Panc1 (cell line): ENCODE data around the gene PIP5K1A. TPM values are rescaled to one million over a fixed set of nuclear protein-coding genes. Genes with fewer than 3 reads are reported as not detected.
A peak's percentile ranks its signal among the peaks of the same experiment; 100 is the strongest.
"Not testable (repeated sequence)": the region's sequence is repeated elsewhere in the genome, so short reads cannot be mapped to it uniquely, and the experiment has no call there.

Source experiments
- ATAC-seq: fragments of 200-7000 bp; cut with Tn5 transposase; 2 replicates; pipeline ENCODE4 v1.9.1; 2020; ENCODE audit warnings: mild to moderate bottlenecking, moderate library complexity
- BruUV-seq: library from RNA; stranded (reverse); fragments of 400-500 nt; replicated peaks from 2 replicates; lab custom pipeline; 2021; lab: Mats Ljungman, UMichigan
- CTCF ChIA-PET: fragments of 300-600 bp; sonication (Branson Sonifier 250); formaldehyde crosslinking; loops from one replicate; lab custom pipeline; 2022; ENCODE audit warnings: antibody characterized with exemption; lab: Charles Lee
- POLR2A ChIA-PET: fragments of 300-600 bp; sonication (Branson Sonifier 250); formaldehyde crosslinking; loops from one replicate; lab custom pipeline; 2022; ENCODE audit warnings: antibody characterized with exemption; lab: Charles Lee
- DNase-seq: peaks from one replicate; pipeline ENCODE4 v3.0.0-alpha.2; 2010; ENCODE audit warnings: low read depth, low spot score
- H3K27ac ChIP-seq: 2 replicates; pipeline ENCODE4 v1.5.1; 2011; ENCODE audit warnings: mild to moderate bottlenecking, low read length, inconsistent platforms
- H3K27me3 ChIP-seq: fragments of 200-500 bp; sonication (Bioruptor generic); 2 replicates; pipeline ENCODE4 v1.6.0; 2014; ENCODE audit warnings: low read length, inconsistent platforms; ENCODE audit not compliant: control insufficient read depth, insufficient read depth
- H3K36me3 ChIP-seq: fragments of 200-500 bp; sonication (Bioruptor generic); 2 replicates; pipeline ENCODE4 v1.5.1; 2014; ENCODE audit warnings: inconsistent platforms, mild to moderate bottlenecking, low read length, moderate library complexity; ENCODE audit not compliant: control insufficient read depth, insufficient read depth
- H3K4me1 ChIP-seq: 2 replicates; pipeline ENCODE4 v1.5.1; 2011; ENCODE audit warnings: inconsistent platforms, mild to moderate bottlenecking, low read length, moderate library complexity; ENCODE audit not compliant: control insufficient read depth, insufficient read depth
- H3K4me3 ChIP-seq, 2 experiments: 2 replicates each; pipeline ENCODE4 v1.5.1; 2011 to 2012; ENCODE audit warnings: low read depth in 2 of 2, low read length in 2 of 2, mild to moderate bottlenecking in 2 of 2, inconsistent platforms in 1 of 2, moderate library complexity in 1 of 2
- H3K9me3 ChIP-seq: fragments of 200-500 bp; sonication (Bioruptor generic); 2 replicates; pipeline ENCODE4 v1.5.1; 2014; ENCODE audit warnings: low read depth, mild to moderate bottlenecking, inconsistent platforms, low read length, moderate library complexity; ENCODE audit not compliant: control insufficient read depth, insufficient read depth
- CTCF ChIP-seq: fragments of 450-650 bp; IDR thresholded peaks from 2 replicates; pipeline ENCODE4 v1.5.1; 2017; ENCODE audit warnings: mild to moderate bottlenecking
- POLR2AphosphoS5 ChIP-seq: IDR thresholded peaks from 2 replicates; pipeline ENCODE4 v1.6.1; 2012; ENCODE audit warnings: mild to moderate bottlenecking, low read depth, low read length, moderate library complexity
- REST ChIP-seq, 2 experiments: IDR thresholded peaks; 2 replicates each; pipeline ENCODE4 v1.6.1; 2011 to 2012; ENCODE audit warnings: low read depth in 2 of 2, control low read depth in 1 of 2, low read length in 1 of 2, mild to moderate bottlenecking in 1 of 2, moderate library complexity in 1 of 2; ENCODE audit not compliant: insufficient read depth in 1 of 2
- SIN3A ChIP-seq: IDR thresholded peaks from 2 replicates; pipeline ENCODE4 v1.6.1; 2012; ENCODE audit warnings: low read depth, mild to moderate bottlenecking, low read length, moderate library complexity, borderline replicate concordance; ENCODE audit not compliant: insufficient read depth
- TCF7L2 ChIP-seq: IDR thresholded peaks from 2 replicates; pipeline ENCODE4 v1.6.1; 2011; ENCODE audit warnings: mild to moderate bottlenecking, low read depth, low read length, inconsistent platforms
- in situ Hi-C: cut with HindIII; loops from 2 replicates; pipeline ENCODE4 v1.10.0; 2016; ENCODE audit warnings: low sequenced_read_pairs, low pct_unique_long_range_greater_than_20kb
- intact Hi-C: fragments of 100-400 bp; cut with micrococcal nuclease; formaldehyde crosslinking; loops from one replicate; pipeline ENCODE4 v1.10.0; 2022; ENCODE audit not compliant: unreplicated experiment
- total RNA-seq: library from RNA; stranded (reverse); gene quantifications from one replicate; pipeline ENCODE4 v1.2.1, GENCODE V29; 2021; ENCODE audit not compliant: unreplicated experiment

PIP5K1A gene
- total RNA-seq, 1 experiment from 2014 or later: 78.9 TPM

GRCh38 chr1:151273924-151274466 lies 75.6 kb downstream of the PIP5K1A start:
- H3K9me3 ChIP-seq: no peaks in the 10 kb centered on the region
- H3K27ac ChIP-seq: no peak overlapping the region
- TF ChIP-seq REST (IDR thresholded peaks at IDR 0.05; ENCODE audit: insufficient read depth in 1 of 2, low read depth in 2 of 2, low read length in 1 of 2) (no peak), CTCF (no peak), POLR2AphosphoS5 (no peak), TCF7L2 (no peak), SIN3A (no peak)
- no peaks in the 10 kb centered on the region for H3K36me3 ChIP-seq
- intact Hi-C loops: no loop called here
- no TSS peak for BruUV-seq
- ChIA-PET CTCF (no interaction called here), POLR2A (no interaction called here)
- no peaks in the 10 kb centered on the region for H3K27me3 ChIP-seq
- in situ Hi-C loops: no loop called here
- H3K4me1 ChIP-seq: no peaks in the 10 kb centered on the region
- ATAC-seq (peak; percentile 54; the same call in 1 of the 2 replicates), DNase-seq (no peak)
- H3K4me3 ChIP-seq: no peak overlapping the region

GRCh38 chr1:151275341-151275740 lies 77.0 kb downstream of the PIP5K1A start:
- H3K9me3 ChIP-seq, CTCF ChIA-PET, H3K4me1 ChIP-seq, H3K36me3 ChIP-seq, intact Hi-C loops, H3K27me3 ChIP-seq, H3K27ac ChIP-seq, H3K4me3 ChIP-seq, BruUV-seq, POLR2A ChIA-PET, DNase-seq, ATAC-seq, in situ Hi-C loops: not testable (repeated sequence)

- no peaks in the 10 kb centered on the region for H3K9me3 ChIP-seq
- H3K27ac ChIP-seq: no peak overlapping the region
- ChIA-PET POLR2A (no interaction called here), CTCF (no interaction called here)
- BruUV-seq: no TSS peak
- in situ Hi-C loops: no loop called here
- H3K4me1 ChIP-seq: peaks cover 4% of the 10 kb centered on the region
- no peak overlapping the region for H3K4me3 ChIP-seq
- intact Hi-C loops: no loop called here
- no peak for TF ChIP-seq TCF7L2
- no peak for TF ChIP-seq POLR2AphosphoS5
- TF ChIP-seq CTCF: no peak
- TF ChIP-seq SIN3A: no peak
- no peaks in the 10 kb centered on the region for H3K27me3 ChIP-seq
- H3K36me3 ChIP-seq: no peaks in the 10 kb centered on the region; the same call in 1 of the 2 replicates
- DNase-seq (no peak), ATAC-seq (no peak)
Observed at GRCh38 chr1:151277249-151277648, 78.9 kb downstream of the PIP5K1A start.
